Measurements from ENCODE around the gene EDN1. TPM values are rescaled to one million over a fixed set of nuclear protein-coding genes. Genes with fewer than 3 reads are reported as not detected.
A peak's percentile ranks its signal among the peaks of the same experiment; 100 is the strongest.

Gene EDN1
- polyA plus RNA-seq, 3 donors: 0.11 to 0.71 TPM; not detected in 1

- Histone ChIP-seq H3K36me3 (replicated peaks in 1 of 2; ENCODE audit: control insufficient read depth in 1 of 2, insufficient read depth in 2 of 2, low read length in 2 of 2) (no peaks in the 10 kb centered on the region), H3K4me3 (replicated peaks in 1 of 3; ENCODE audit: low read depth in 2 of 3, low read length in 3 of 3) (no peak overlapping the region), H3K27ac (ENCODE audit: low read depth in 1 of 2, low read length in 2 of 2) (no peak overlapping the region), H3K4me1 (ENCODE audit: control insufficient read depth in 1 of 2, insufficient read depth in 2 of 2, low read length in 2 of 2) (peaks cover 23 to 37% of the 10 kb centered on the region in 2 donors), H3K4me2 (replicated peaks; ENCODE audit: extremely low read depth, low read length, poor library complexity, severe bottlenecking) (no peak overlapping the region), H3K27me3 (ENCODE audit: control insufficient read depth in 2 of 2, insufficient read depth in 2 of 2, low read length in 2 of 2) (no peaks in the 10 kb centered on the region), H3K9me3 (replicated peaks in 1 of 2; ENCODE audit: control insufficient read depth in 1 of 2, insufficient read depth in 1 of 2, low read length in 2 of 2) (peaks cover 0 to 4% of the 10 kb centered on the region in 2 donors), H2AFZ (ENCODE audit: insufficient read depth, low read depth, low read length, poor library complexity, severe bottlenecking) (no peak overlapping the region), H3K79me2 (ENCODE audit: insufficient read depth, low read length) (no peaks in the 10 kb centered on the region), H3K9ac (ENCODE audit: insufficient read depth, low read length, poor library complexity, severe bottlenecking) (no peak overlapping the region), H4K20me1 (ENCODE audit: insufficient read depth, low read length) (no peaks in the 10 kb centered on the region)
- Mint-ChIP-seq H3K36me3 (peaks cover 0 to 2% of the 10 kb centered on the region in 2 donors), H3K27ac (peak overlapping the region in 1 of 7 donors; percentile 30), H3K27me3 (ENCODE audit: low read depth in 3 of 3) (peaks cover 0 to 2% (median 0%) of the 10 kb centered on the region in 3 donors), H3K4me3 (no peak overlapping the region), H3K4me1 (peaks cover 40% of the 10 kb centered on the region), H3K9me3 (peaks cover 4 to 13% (median 6%) of the 10 kb centered on the region in 7 donors)
- DNase-seq: no peak
- intact Hi-C loops (cut with micrococcal nuclease): loop anchor here in 1 of 2 donors (5.0 kb wide), 1 partner anchor 33 kb away; no protein-coding TSS in a partner anchor
- WGBS (ENCODE audit: insufficient coverage): no CpG with 5 or more reads among the region's 4 CpGs
- TF ChIP-seq CTCF (IDR thresholded peaks at IDR 0.05): no peak
These were observed 19.5 kb upstream of the EDN1 start for GRCh38 chr6:12270551-12271230.

GRCh38 chr6:12271594-12271993, 18.6 kb upstream of the EDN1 start:
- H3K27me3 Mint-ChIP-seq (ENCODE audit: low read depth in 3 of 3): peaks cover 0 to 2% (median 0%) of the 10 kb centered on the region in 3 donors
- TF ChIP-seq CTCF (IDR thresholded peaks at IDR 0.05): no peak
- no CpG with 5 or more reads among the region's 1 CpG for WGBS (ENCODE audit: insufficient coverage)
- H3K4me2 ChIP-seq (replicated peaks; ENCODE audit: extremely low read depth, low read length, poor library complexity, severe bottlenecking): no peak overlapping the region
- no peak overlapping the region for H3K9ac ChIP-seq (ENCODE audit: insufficient read depth, low read length, poor library complexity, severe bottlenecking)
- no peaks in the 10 kb centered on the region for H3K36me3 ChIP-seq (replicated peaks in 1 of 2; ENCODE audit: control insufficient read depth in 1 of 2, insufficient read depth in 2 of 2, low read length in 2 of 2)
- no peak overlapping the region for H2AFZ ChIP-seq (ENCODE audit: insufficient read depth, low read depth, low read length, poor library complexity, severe bottlenecking)
- H3K36me3 Mint-ChIP-seq: peaks cover 0 to 2% of the 10 kb centered on the region in 2 donors
- peaks cover 15 to 29% of the 10 kb centered on the region in 2 donors for H3K4me1 ChIP-seq (ENCODE audit: control insufficient read depth in 1 of 2, insufficient read depth in 2 of 2, low read length in 2 of 2)
- no peak overlapping the region for H3K27ac ChIP-seq (ENCODE audit: low read depth in 1 of 2, low read length in 2 of 2)
- H3K27ac Mint-ChIP-seq: no peak overlapping the region
- intact Hi-C loops (cut with micrococcal nuclease): loop anchor here in 1 of 2 donors (5.0 kb wide), 1 partner anchor 34 kb away; no protein-coding TSS in a partner anchor
- H3K4me3 Mint-ChIP-seq: no peak overlapping the region
- no peaks in the 10 kb centered on the region for H4K20me1 ChIP-seq (ENCODE audit: insufficient read depth, low read length)
- H3K4me1 Mint-ChIP-seq: peaks cover 34% of the 10 kb centered on the region
- no peak for DNase-seq
- no peak overlapping the region for H3K4me3 ChIP-seq (replicated peaks in 1 of 3; ENCODE audit: low read depth in 2 of 3, low read length in 3 of 3)
- H3K9me3 Mint-ChIP-seq: peaks cover 4 to 13% (median 6%) of the 10 kb centered on the region in 7 donors
- H3K79me2 ChIP-seq (ENCODE audit: insufficient read depth, low read length): no peaks in the 10 kb centered on the region
- H3K27me3 ChIP-seq (ENCODE audit: control insufficient read depth in 2 of 2, insufficient read depth in 2 of 2, low read length in 2 of 2): no peaks in the 10 kb centered on the region
- H3K9me3 ChIP-seq (replicated peaks in 1 of 2; ENCODE audit: control insufficient read depth in 1 of 2, insufficient read depth in 1 of 2, low read length in 2 of 2): peaks cover 0 to 4% of the 10 kb centered on the region in 2 donors

Measured in CD14-positive monocyte (primary cell).